Gastrocnemius medialis (tissue), 4 donors: ENCODE data around the gene SLCO3A1. TPM values are rescaled to one million over a fixed set of nuclear protein-coding genes. Genes with fewer than 3 reads are reported as not detected.

Experiments used
- ATAC-seq, 2 donors: fragments of 150-250 bp; one replicate each; pipeline ENCODE4 v1.9.1; 2016
- DNase-seq, 2 donors: peaks; one replicate each; pipeline ENCODE4 v3.0.0-alpha.2; 2019
- H3K27ac ChIP-seq, 4 donors: fragments of 200-600 bp; sonication (generic); 1 replicate in 1 of 4; 2 replicates in 3 of 4; pipeline ENCODE4 v1.5.1; 2016 to 2018; ENCODE audit warnings: mild to moderate bottlenecking in 2 of 4, moderate library complexity in 1 of 4
- H3K27me3 ChIP-seq, 3 donors: fragments of 200-600 bp; sonication (generic) in 2 of 3; 1 replicate in 1 of 3; 2 replicates in 2 of 3; pipeline versions ENCODE4 v1.5.1 to v1.6.0; 2016 to 2019; ENCODE audit warnings: mild to moderate bottlenecking in 1 of 3, moderate library complexity in 1 of 3
- H3K36me3 ChIP-seq, 2 donors: fragments of 200-600 bp; sonication (generic) in 1 of 2; one replicate each; pipeline ENCODE4 v1.5.1; 2017 to 2018
- H3K4me1 ChIP-seq, 2 donors: fragments of 200-600 bp; sonication (generic) in 1 of 2; one replicate each; pipeline ENCODE4 v1.5.1; 2016 to 2017; ENCODE audit warnings: mild to moderate bottlenecking in 2 of 2
- H3K4me3 ChIP-seq, 4 donors: fragments of 200-600 bp; sonication (generic) in 3 of 4; 1 replicate in 1 of 4; 2 replicates in 3 of 4; pipeline ENCODE4 v1.5.1; 2016 to 2019; ENCODE audit warnings: mild to moderate bottlenecking in 2 of 4
- H3K9me3 ChIP-seq, 3 donors: fragments of 200-600 bp; sonication (generic) in 2 of 3; 1 replicate in 1 of 3; 2 replicates in 2 of 3; pipeline ENCODE4 v1.5.1; 2016 to 2019
- POLR2A ChIP-seq, 2 donors: fragments of 450-650 bp; IDR thresholded peaks; one replicate each; pipeline ENCODE4 v1.6.1; 2017; ENCODE audit warnings: antibody characterized with exemption in 2 of 2, mild to moderate bottlenecking in 2 of 2, moderate library complexity in 2 of 2
- in situ Hi-C, 4 donors: fragments of 200-750 bp; cut with MboI; loops; one replicate each; pipeline versions ENCODE4 v1.15.0 to v1.8.0; 2017; ENCODE audit warnings: low sequenced_read_pairs in 4 of 4
- intact Hi-C: fragments of 100-400 bp; cut with DNase I; formaldehyde crosslinking; loops from one replicate; pipeline ENCODE4 v1.15.1; 2023; ENCODE audit warnings: low total_unique reads
- total RNA-seq, 4 donors: library from RNA; depleted of rRNA; stranded (reverse); fragments of >200 nt; gene quantifications; one replicate each; pipeline versions ENCODE4 v1.1.0 to v1.2.3, GENCODE V29; 2016
- TF ChIP-seq, protein P1 (sequence below), 5 experiments: fragments of 450-650 bp in 3 of 5; fragments of 200-600 bp in 2 of 5; sonication (generic) in 2 of 5; IDR thresholded peaks in 4 of 5; conservative IDR thresholded peaks in 1 of 5; 1 replicate in 4 of 5; 2 replicates in 1 of 5; pipeline ENCODE4 v1.5.1; 2016 to 2019; ENCODE audit warnings: antibody characterized with exemption in 5 of 5, mild to moderate bottlenecking in 3 of 5, moderate library complexity in 3 of 5

SLCO3A1 gene
- total RNA-seq, 4 donors from 2014 or later = 1.3 to 3.6 (median 3.0) TPM

DNA sequence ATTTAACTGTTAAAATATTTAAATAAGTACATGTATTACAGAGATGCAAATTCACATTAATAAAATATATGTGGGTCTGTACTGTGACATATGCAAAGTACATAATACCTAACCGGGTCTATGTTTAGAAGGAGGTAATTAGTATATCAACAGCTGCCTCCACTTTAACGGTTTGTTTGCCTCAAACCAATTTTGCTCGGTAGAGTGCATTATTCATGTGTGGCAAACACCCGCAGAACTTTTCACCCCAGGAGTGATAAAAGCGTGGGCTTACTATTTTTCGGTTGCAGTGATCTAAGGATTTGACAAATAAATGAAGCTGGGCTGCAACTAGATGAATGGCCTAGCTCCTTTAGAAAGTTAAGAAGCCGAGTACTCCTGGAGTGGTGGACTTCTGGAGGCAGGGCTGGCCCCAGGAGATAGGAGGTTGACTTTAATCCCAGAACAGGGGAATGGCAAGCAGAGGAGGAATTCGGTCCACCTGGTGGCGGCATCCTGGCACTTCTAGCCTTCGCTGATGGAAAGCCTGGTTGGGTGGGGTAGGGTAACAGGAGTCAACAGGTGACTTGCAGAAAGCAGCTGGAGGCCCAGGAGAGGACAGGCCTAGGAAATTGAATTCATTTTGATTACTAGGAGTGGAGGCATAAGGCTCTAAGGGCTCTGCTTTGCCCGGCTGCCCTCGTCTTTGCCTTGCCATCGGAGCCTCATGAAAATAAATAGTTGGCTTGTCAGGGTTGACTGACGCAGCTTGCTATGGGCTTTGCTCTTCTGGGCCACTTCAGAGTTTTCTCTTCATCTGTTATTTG lies 2.4 kb downstream of the SLCO3A1 start:
- H3K4me1 ChIP-seq = peaks cover 11 to 22% of the 10 kb centered on the region in 2 donors
- in situ Hi-C loops = no loop called here
- no peak overlapping the region for H3K27ac ChIP-seq
- no peaks in the 10 kb centered on the region for H3K9me3 ChIP-seq
- no peaks in the 10 kb centered on the region for H3K27me3 ChIP-seq
- intact Hi-C loops = no loop called here
- H3K36me3 ChIP-seq = no peaks in the 10 kb centered on the region
- no peak for TF ChIP-seq POLR2A (IDR thresholded peaks at IDR 0.05)
- DNase-seq = no peak
- no peak for ATAC-seq
- no peak overlapping the region for H3K4me3 ChIP-seq

DNA sequence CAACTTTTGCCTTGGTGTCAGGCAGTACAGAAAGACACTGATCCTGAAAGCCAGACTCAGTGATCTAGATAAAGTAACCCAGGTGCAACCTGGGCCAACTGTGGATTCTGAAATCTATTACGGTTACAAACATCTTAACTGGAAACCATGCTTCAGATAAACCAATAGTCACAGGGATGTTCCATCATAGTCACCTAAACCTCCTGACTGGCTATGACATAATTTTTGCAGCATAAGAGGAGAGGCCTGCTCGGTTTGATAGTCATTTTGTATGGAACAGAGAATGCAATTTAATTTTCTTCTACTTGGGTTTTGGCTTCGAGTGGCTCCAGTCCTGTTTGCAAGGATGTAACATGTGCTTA lies 3.7 kb downstream of the SLCO3A1 start:
- H3K27ac ChIP-seq = no peak overlapping the region
- no peaks in the 10 kb centered on the region for H3K27me3 ChIP-seq
- ATAC-seq (no peak), DNase-seq (no peak)
- H3K9me3 ChIP-seq = no peaks in the 10 kb centered on the region
- H3K4me3 ChIP-seq = no peak overlapping the region
- peaks cover 4 to 17% of the 10 kb centered on the region in 2 donors for H3K4me1 ChIP-seq
- intact Hi-C loops = no loop called here
- TF ChIP-seq, protein P1, sequence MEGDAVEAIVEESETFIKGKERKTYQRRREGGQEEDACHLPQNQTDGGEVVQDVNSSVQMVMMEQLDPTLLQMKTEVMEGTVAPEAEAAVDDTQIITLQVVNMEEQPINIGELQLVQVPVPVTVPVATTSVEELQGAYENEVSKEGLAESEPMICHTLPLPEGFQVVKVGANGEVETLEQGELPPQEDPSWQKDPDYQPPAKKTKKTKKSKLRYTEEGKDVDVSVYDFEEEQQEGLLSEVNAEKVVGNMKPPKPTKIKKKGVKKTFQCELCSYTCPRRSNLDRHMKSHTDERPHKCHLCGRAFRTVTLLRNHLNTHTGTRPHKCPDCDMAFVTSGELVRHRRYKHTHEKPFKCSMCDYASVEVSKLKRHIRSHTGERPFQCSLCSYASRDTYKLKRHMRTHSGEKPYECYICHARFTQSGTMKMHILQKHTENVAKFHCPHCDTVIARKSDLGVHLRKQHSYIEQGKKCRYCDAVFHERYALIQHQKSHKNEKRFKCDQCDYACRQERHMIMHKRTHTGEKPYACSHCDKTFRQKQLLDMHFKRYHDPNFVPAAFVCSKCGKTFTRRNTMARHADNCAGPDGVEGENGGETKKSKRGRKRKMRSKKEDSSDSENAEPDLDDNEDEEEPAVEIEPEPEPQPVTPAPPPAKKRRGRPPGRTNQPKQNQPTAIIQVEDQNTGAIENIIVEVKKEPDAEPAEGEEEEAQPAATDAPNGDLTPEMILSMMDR (IDR thresholded peaks at IDR 0.05 in 4 of 5, conservative IDR thresholded peaks at IDR 0.05 in 1 of 5) = no peak
- TF ChIP-seq POLR2A (IDR thresholded peaks at IDR 0.05) = no peak
- in situ Hi-C loops = no loop called here
- no peaks in the 10 kb centered on the region for H3K36me3 ChIP-seq

DNA sequence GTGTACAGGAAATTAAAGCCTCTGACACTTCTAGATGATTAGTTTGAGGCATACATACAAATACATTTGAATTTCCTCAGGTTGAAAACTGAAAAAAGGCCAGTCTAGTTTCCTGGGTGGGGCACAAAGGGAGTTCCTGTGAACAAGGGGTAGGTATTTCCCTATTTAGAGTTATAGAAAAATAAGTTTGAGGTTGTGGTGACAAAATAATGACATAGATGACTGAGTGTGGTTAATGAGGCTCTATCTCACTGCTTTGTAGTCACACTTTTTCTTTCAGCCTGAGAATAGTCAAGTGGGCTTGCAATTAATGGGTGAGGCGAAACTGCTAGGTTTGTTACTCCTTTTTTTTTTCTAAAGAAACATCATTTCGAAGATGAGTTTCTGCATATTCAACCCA lies 4.3 kb downstream of the SLCO3A1 start:
- intact Hi-C loops = no loop called here
- H3K27ac ChIP-seq = no peak overlapping the region
- no peak for TF ChIP-seq POLR2A (IDR thresholded peaks at IDR 0.05)
- TF ChIP-seq, protein P1 (IDR thresholded peaks at IDR 0.05 in 4 of 5, conservative IDR thresholded peaks at IDR 0.05 in 1 of 5) = no peak

DNA sequence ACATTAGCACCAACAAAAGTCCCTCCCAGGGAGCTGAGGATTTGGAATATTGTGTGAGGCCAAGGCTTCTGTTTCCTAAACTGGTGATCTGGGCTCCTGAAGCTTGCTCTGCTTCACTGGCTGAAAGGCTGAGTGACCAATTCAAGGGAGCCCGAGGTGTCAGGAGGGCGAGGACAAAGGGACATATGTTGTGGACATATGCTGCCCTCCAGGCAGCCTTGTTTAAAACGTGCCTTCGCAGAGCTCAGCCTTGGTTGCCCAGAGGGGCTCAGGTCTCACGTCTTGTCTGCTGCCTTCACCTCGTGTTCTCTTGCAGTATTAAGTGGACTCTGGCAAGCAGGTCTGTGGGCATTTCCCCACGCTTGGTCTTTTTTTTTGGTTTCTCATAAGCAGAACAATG lies 7.0 kb downstream of the SLCO3A1 start:
- intact Hi-C loops = no loop called here
- Histone ChIP-seq H3K4me1 (peaks cover 22 to 24% of the 10 kb centered on the region in 2 donors), H3K36me3 (no peaks in the 10 kb centered on the region), H3K9me3 (no peaks in the 10 kb centered on the region), H3K4me3 (no peak overlapping the region), H3K27ac (no peak overlapping the region), H3K27me3 (no peaks in the 10 kb centered on the region)
- no peak for ATAC-seq
- DNase-seq = no peak
- in situ Hi-C loops = loop anchor here in 1 of 4 donors (10.0 kb wide), 1 partner anchor 224 kb away; no protein-coding TSS in a partner anchor
- no peak for TF ChIP-seq POLR2A (IDR thresholded peaks at IDR 0.05)
- TF ChIP-seq, protein P1 (IDR thresholded peaks at IDR 0.05 in 4 of 5, conservative IDR thresholded peaks at IDR 0.05 in 1 of 5) = no peak

More for the DNA sequence above, 4.3 kb downstream of the SLCO3A1 start:
- peaks cover 0 to 12% of the 10 kb centered on the region in 2 donors for H3K4me1 ChIP-seq
- DNase-seq (no peak), ATAC-seq (no peak)
- H3K4me3 ChIP-seq = no peak overlapping the region
- H3K27me3 ChIP-seq = no peaks in the 10 kb centered on the region
- in situ Hi-C loops = no loop called here
- no peaks in the 10 kb centered on the region for H3K36me3 ChIP-seq
- no peaks in the 10 kb centered on the region for H3K9me3 ChIP-seq

DNA sequence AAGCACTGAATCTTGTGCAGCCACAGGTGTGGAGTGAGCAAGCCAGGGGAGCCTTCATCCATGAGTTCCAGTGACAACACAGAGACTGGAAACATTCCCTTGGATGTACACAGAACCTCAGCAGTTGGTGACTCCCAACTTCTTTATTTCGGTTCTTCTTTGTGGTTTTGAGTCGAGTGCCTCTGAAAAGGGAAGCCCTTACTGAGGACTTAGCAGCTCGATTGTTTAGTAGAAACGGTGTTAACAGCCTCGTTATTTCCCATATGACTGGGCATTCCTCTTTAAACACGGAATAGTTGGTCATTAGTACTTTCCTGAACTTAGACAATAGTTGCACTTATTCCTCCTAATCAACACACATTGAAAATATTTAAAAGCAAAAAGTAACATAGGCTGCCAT lies 7.7 kb downstream of the SLCO3A1 start:
- Histone ChIP-seq H3K9me3 (no peaks in the 10 kb centered on the region), H3K36me3 (no peaks in the 10 kb centered on the region), H3K27ac (no peak overlapping the region), H3K4me3 (no peak overlapping the region), H3K27me3 (no peaks in the 10 kb centered on the region), H3K4me1 (peaks cover 29 to 30% of the 10 kb centered on the region in 2 donors)
- TF ChIP-seq POLR2A (IDR thresholded peaks at IDR 0.05) = no peak
- TF ChIP-seq, protein P1 (IDR thresholded peaks at IDR 0.05 in 4 of 5, conservative IDR thresholded peaks at IDR 0.05 in 1 of 5) = no peak
- in situ Hi-C loops = loop anchor here in 1 of 4 donors (10.0 kb wide), 1 partner anchor 224 kb away; no protein-coding TSS in a partner anchor
- intact Hi-C loops = no loop called here
- peak in 1 of 2 donors; percentile 27 for ATAC-seq
- DNase-seq = no peak
